GM12878 (cell line): Measurements from ENCODE around the gene PPM1E. TPM values are rescaled to one million over a fixed set of nuclear protein-coding genes. Genes with fewer than 3 reads are reported as not detected.
A peak's percentile ranks its signal among the peaks of the same experiment; 100 is the strongest.

ENCODE experiments used
- ATAC-seq: fragments of 200-7000 bp; cut with Tn5 transposase; 3 replicates; pipeline ENCODE4 v1.9.1; 2020; ENCODE audit warnings: mild to moderate bottlenecking, moderate library complexity
- BruUV-seq: library from RNA; stranded (reverse); fragments of 400-500 nt; replicated peaks from 2 replicates; lab custom pipeline; 2021; lab: Mats Ljungman, UMichigan
- CTCF ChIA-PET: fragments of 300-600 bp; sonication (Branson Sonifier 250); formaldehyde crosslinking; extraction: SDS; loops from one replicate; lab custom pipeline; 2021; ENCODE audit warnings: inconsistent platforms; lab: Yijun Ruan, JAX
- POLR2A ChIA-PET: fragments of 350-600 bp; formaldehyde crosslinking; extraction: SDS; loops from one replicate; lab custom pipeline; 2021; ENCODE audit warnings: inconsistent platforms; lab: Charles Lee
- RAD21 ChIA-PET: fragments of 300-600 bp; sonication (Branson Sonifier 250); formaldehyde crosslinking; loops from one replicate; lab custom pipeline; 2023; ENCODE audit warnings: antibody characterized with exemption; ENCODE audit not compliant: unreplicated experiment; lab: Charles Lee
- SMC1A ChIA-PET: fragments of 300-600 bp; sonication (Branson Sonifier 250); formaldehyde crosslinking; loops from one replicate; lab custom pipeline; 2023; ENCODE audit not compliant: unreplicated experiment, uncharacterized antibody; lab: Charles Lee
- DNase-seq: peaks from one replicate; pipeline ENCODE4 v3.0.0-alpha.2; 2011; ENCODE audit warnings: low read depth, low spot score
- FAIRE-seq: peaks from 3 replicates; lab custom pipeline; 2011; peaks lifted over from hg19 to GRCh38; lab: Jason Lieb, UNC
- H2AFZ ChIP-seq: 2 replicates; pipeline ENCODE4 v1.6.0; 2011; ENCODE audit warnings: low read depth, low read length, control low read depth; ENCODE audit not compliant: control insufficient read depth
- H3K27ac ChIP-seq: 2 replicates; pipeline ENCODE4 v1.5.1; 2011; ENCODE audit warnings: control low read depth; ENCODE audit not compliant: control insufficient read depth, insufficient read depth
- H3K27me3 ChIP-seq, 2 experiments: replicated peaks in 1 of 2; 2 replicates each; pipeline versions ENCODE4 v1.6.0 to v1.6.1; 2011; ENCODE audit warnings: low read length in 1 of 2; ENCODE audit not compliant: control insufficient read depth in 2 of 2, insufficient read depth in 2 of 2
- H3K36me3 ChIP-seq, 2 experiments: 2 replicates each; pipeline ENCODE4 v1.5.1; 2011; ENCODE audit warnings: low read length in 1 of 2; ENCODE audit not compliant: control insufficient read depth in 2 of 2, insufficient read depth in 2 of 2
- H3K4me1 ChIP-seq: 2 replicates; pipeline ENCODE4 v1.6.1; 2011; ENCODE audit warnings: mild to moderate bottlenecking, low read length, moderate library complexity, mixed read lengths; ENCODE audit not compliant: control insufficient read depth, insufficient read depth
- H3K4me2 ChIP-seq: 2 replicates; pipeline ENCODE4 v1.6.0; 2011; ENCODE audit warnings: control low read depth; ENCODE audit not compliant: control insufficient read depth, insufficient read depth
- H3K4me3 ChIP-seq: fragments of 200-600 bp; sonication (generic); 2 replicates; pipeline ENCODE4 v1.5.1; 2016
- H3K79me2 ChIP-seq: 2 replicates; pipeline ENCODE4 v1.6.0; 2011; ENCODE audit warnings: low read length; ENCODE audit not compliant: control insufficient read depth, insufficient read depth
- H3K9ac ChIP-seq: 2 replicates; pipeline ENCODE4 v1.8.0; 2011; ENCODE audit warnings: low read length, control low read depth, mixed read lengths; ENCODE audit not compliant: control insufficient read depth, insufficient read depth
- H3K9me3 ChIP-seq: replicated peaks from 3 replicates; pipeline ENCODE4 v1.5.1; 2011; ENCODE audit warnings: mild to moderate bottlenecking, low read length; ENCODE audit not compliant: control insufficient read depth, insufficient read depth
- H4K20me1 ChIP-seq: 2 replicates; pipeline ENCODE4 v1.6.0; 2011; ENCODE audit not compliant: control insufficient read depth, insufficient read depth
- EED ChIP-seq: sonication (generic); IDR thresholded peaks from 2 replicates; pipeline ENCODE4 v1.6.1; 2016; ENCODE audit warnings: antibody characterized with exemption, low read depth
- EP300 ChIP-seq, 2 experiments: fragments of 150-350 bp in 1 of 2; IDR thresholded peaks; 2 replicates each; pipeline ENCODE4 v1.6.1; 2011 to 2012; ENCODE audit warnings: low read depth in 2 of 2, low read length in 2 of 2, borderline replicate concordance in 1 of 2, improper control_type of control experiment in 1 of 2, inconsistent platforms in 1 of 2; ENCODE audit not compliant: control insufficient read depth in 1 of 2
- ETV6 ChIP-seq, 2 experiments: fragments of 450-650 bp in 1 of 2; IDR thresholded peaks in 1 of 2; conservative IDR thresholded peaks in 1 of 2; 2 replicates each; pipeline ENCODE4 v1.6.1; 2014; ENCODE audit warnings: antibody characterized with exemption in 1 of 2, borderline replicate concordance in 1 of 2, low read depth in 1 of 2, mild to moderate bottlenecking in 1 of 2, moderate library complexity in 1 of 2
- KAT2A ChIP-seq: conservative IDR thresholded peaks from 2 replicates; pipeline ENCODE4 v1.6.1; 2011; ENCODE audit warnings: low read depth, low read length; ENCODE audit not compliant: control insufficient read depth
- RB1 ChIP-seq: fragments of 450-650 bp; formaldehyde crosslinking; IDR thresholded peaks from 2 replicates; pipeline ENCODE4 v1.6.1; 2017; ENCODE audit warnings: mild to moderate bottlenecking, borderline replicate concordance
- WRNIP1 ChIP-seq: IDR thresholded peaks from 2 replicates; pipeline ENCODE4 v1.6.1; 2011; ENCODE audit warnings: low read depth, low read length, improper control_type of control experiment, borderline replicate concordance
- WGBS: methylation state at CpG from one replicate; pipeline ENCODE4 v1.1.6; 2016; ENCODE audit warnings: low lambda C conversion rate; ENCODE audit not compliant: insufficient replicate concordance, insufficient coverage; ENCODE audit errors: missing lambda C conversion rate; 5-methylcytosine and 5-hydroxymethylcytosine counted together
- in situ Hi-C: fragments of 300-500 bp; cut with MboI; formaldehyde crosslinking; loops from 9 replicates; pipeline ENCODE4 v1.14.3; 2018; ENCODE audit warnings: mixed read lengths
- intact Hi-C: fragments of 100-400 bp; cut with micrococcal nuclease; formaldehyde crosslinking; loops from one replicate; pipeline ENCODE4 v1.14.2; 2022; ENCODE audit not compliant: unreplicated experiment
- polyA plus RNA-seq, 11 experiments: library from polyadenylated mRNA; depleted of rRNA in 4 of 11; unstranded in 6 of 11; stranded (reverse) in 5 of 11; fragments of >200 nt; fragmentation: Nextera tagmentation in 4 of 11; fragmentation: Illumina TruSeq in 1 of 11; extraction: Ambion mirVana in 4 of 11; extraction: Trizol in 1 of 11; gene quantifications; 1 replicate in 1 of 11; 2 replicates in 10 of 11; pipeline versions ENCODE4 v1.2.1 to v1.2.3, GENCODE V29; 2011 to 2016; ENCODE audit warnings: inconsistent platforms in 2 of 11, missing spikeins in 2 of 11, low read depth in 1 of 11
- total RNA-seq, 4 experiments: library from RNA; depleted of rRNA in 3 of 4; stranded (reverse); fragments of >200 nt in 3 of 4; fragmentation: Illumina TruSeq in 1 of 4; extraction: Trizol in 1 of 4; gene quantifications; 2 replicates each; pipeline versions ENCODE4 v1.2.1 to v1.2.3, GENCODE V29; 2013 to 2021
- TF ChIP-seq, protein P1 (sequence below): IDR thresholded peaks from 2 replicates; pipeline ENCODE4 v1.6.1; 2011; ENCODE audit warnings: low read depth, low read length, improper control_type of control experiment, borderline replicate concordance
- TF ChIP-seq, protein P2 (sequence below): fragments of 450-650 bp; conservative IDR thresholded peaks from 2 replicates; pipeline ENCODE4 v1.6.1; 2017; ENCODE audit warnings: mild to moderate bottlenecking, moderate library complexity

PPM1E gene
- total and polyA plus RNA-seq, 10 of the 15 experiments (the other 5 are each of a cell fraction or from before 2014, with no cell fraction given) = 0.07 to 0.28 (median 0.16) TPM

DNA sequence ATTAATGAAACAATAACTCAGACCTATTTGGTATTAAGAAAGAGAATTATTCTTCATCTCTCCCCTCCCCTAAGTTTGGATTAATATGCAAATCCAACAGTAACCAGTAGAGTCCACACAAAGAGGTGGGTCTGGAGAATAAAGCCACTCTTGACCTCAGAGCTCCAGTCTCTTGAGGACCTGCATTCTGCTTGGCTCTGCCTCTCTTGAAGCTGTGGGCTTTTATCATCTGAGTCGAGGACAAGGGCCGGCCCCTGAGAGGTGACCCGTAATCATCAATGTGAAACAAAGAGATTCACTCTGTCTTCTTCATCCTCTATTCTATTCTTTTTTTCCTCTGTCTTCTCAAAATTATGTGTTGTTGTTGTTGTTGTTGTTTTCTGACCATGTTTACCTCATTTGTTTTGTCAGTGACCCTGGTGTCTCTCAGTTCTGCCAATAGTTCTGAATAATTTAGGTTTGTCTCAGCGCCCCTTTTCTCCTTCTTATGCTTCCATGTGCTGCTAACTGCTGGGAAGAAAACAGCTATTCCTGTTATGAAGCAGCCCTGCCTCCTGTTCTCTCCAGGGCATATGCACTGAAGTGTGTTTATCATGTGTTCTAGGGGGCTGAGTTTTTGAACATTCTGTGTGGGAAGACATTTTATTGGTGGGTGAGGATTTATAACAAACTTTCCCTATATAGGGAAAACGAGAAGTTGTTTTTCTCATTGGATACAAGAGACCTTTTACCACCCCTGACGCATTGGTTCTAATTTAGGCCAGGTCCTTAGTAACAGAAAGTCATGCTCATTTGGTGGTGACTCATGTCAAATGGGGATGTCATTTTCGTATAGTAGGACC lies 215.2 kb downstream of the PPM1E start:
- peak; percentile 48; the same call in 1 of the 3 replicates for ATAC-seq
- no peak for FAIRE-seq
- Histone ChIP-seq H3K27ac (no peak overlapping the region), H2AFZ (no peak overlapping the region), H3K4me2 (no peak overlapping the region), H3K36me3 (no peaks in the 10 kb centered on the region), H3K4me1 (peaks cover 13% of the 10 kb centered on the region), H3K9me3 (no peaks in the 10 kb centered on the region), H3K9ac (no peak overlapping the region), H3K79me2 (no peaks in the 10 kb centered on the region), H3K4me3 (no peak overlapping the region)
- ChIA-PET CTCF (interaction anchor here (1.6 to 4.6 kb wide), 2 partner anchors 11 to 33 kb away, joined by 8 to 29 read pairs; no protein-coding TSS in a partner anchor), RAD21 (interaction anchor here (2.8 kb wide), 1 partner anchor 32 kb away, joined by 11 read pairs; no protein-coding TSS in a partner anchor), POLR2A (interaction anchor here (1.3 to 2.2 kb wide), 2 partner anchors 22 to 31 kb away, joined by 4 to 5 read pairs; no protein-coding TSS in a partner anchor)
- in situ Hi-C loops = no loop called here
- WGBS = 61% methylated on average over 7 of the region's 7 CpGs
- no peak for DNase-seq
- no TSS peak for BruUV-seq
- TF ChIP-seq WRNIP1 = no peak
- TF ChIP-seq ETV6 (conservative IDR thresholded peaks at IDR 0.05 in 1 of 2, IDR thresholded peaks at IDR 0.05 in 1 of 2; ENCODE audit: borderline replicate concordance in 1 of 2, low read depth in 1 of 2) = 0 out of 4 replicates have a peak, but pooled peaks of 1 of the 2 experiments have one; percentile 22
- no peak for TF ChIP-seq EED
- TF ChIP-seq, protein P1, sequence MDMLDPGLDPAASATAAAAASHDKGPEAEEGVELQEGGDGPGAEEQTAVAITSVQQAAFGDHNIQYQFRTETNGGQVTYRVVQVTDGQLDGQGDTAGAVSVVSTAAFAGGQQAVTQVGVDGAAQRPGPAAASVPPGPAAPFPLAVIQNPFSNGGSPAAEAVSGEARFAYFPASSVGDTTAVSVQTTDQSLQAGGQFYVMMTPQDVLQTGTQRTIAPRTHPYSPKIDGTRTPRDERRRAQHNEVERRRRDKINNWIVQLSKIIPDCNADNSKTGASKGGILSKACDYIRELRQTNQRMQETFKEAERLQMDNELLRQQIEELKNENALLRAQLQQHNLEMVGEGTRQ = no peak
- no peak for TF ChIP-seq RB1
- no peak for TF ChIP-seq KAT2A
- TF ChIP-seq EP300 (IDR thresholded peaks at IDR 0.05; ENCODE audit: borderline replicate concordance in 1 of 2, control insufficient read depth in 1 of 2, low read depth in 2 of 2, low read length in 2 of 2) = no peak
- TF ChIP-seq, protein P2, sequence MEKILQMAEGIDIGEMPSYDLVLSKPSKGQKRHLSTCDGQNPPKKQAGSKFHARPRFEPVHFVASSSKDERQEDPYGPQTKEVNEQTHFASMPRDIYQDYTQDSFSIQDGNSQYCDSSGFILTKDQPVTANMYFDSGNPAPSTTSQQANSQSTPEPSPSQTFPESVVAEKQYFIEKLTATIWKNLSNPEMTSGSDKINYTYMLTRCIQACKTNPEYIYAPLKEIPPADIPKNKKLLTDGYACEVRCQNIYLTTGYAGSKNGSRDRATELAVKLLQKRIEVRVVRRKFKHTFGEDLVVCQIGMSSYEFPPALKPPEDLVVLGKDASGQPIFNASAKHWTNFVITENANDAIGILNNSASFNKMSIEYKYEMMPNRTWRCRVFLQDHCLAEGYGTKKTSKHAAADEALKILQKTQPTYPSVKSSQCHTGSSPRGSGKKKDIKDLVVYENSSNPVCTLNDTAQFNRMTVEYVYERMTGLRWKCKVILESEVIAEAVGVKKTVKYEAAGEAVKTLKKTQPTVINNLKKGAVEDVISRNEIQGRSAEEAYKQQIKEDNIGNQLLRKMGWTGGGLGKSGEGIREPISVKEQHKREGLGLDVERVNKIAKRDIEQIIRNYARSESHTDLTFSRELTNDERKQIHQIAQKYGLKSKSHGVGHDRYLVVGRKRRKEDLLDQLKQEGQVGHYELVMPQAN = no peak
- TF ChIP-seq, all 136 proteins: peak for 1
- Histone ChIP-seq H3K27me3 (no peaks in the 10 kb centered on the region), H4K20me1 (no peaks in the 10 kb centered on the region)
- SMC1A ChIA-PET = interaction anchor here (0.7 to 2.6 kb wide), 8 partner anchors 10 to 626 kb away, joined by 3 to 10 read pairs (median 4); no protein-coding TSS in a partner anchor
- intact Hi-C loops = no loop called here
